BLaER1 (cell line): ENCODE data around the gene MAML1.
A peak's percentile ranks its signal among the peaks of the same experiment; 100 is the strongest.
"Not testable (repeated sequence)": the region's sequence is repeated elsewhere in the genome, so short reads cannot be mapped to it uniquely, and the experiment has no call there.

Experiments used
- H3K27ac ChIP-seq: shearing (Covaris generic); formaldehyde crosslinking; 2 replicates; pipeline ENCODE4 v1.8.1; 2022
- H3K27me3 ChIP-seq: shearing (Covaris generic); formaldehyde crosslinking; 2 replicates; pipeline ENCODE4 v1.8.1; 2022
- H3K36me3 ChIP-seq: shearing (Covaris generic); formaldehyde crosslinking; 2 replicates; pipeline ENCODE4 v1.8.1; 2022
- H3K4me1 ChIP-seq: shearing (Covaris generic); formaldehyde crosslinking; 2 replicates; pipeline ENCODE4 v1.8.1; 2022
- H3K4me2 ChIP-seq: shearing (Covaris generic); formaldehyde crosslinking; 2 replicates; pipeline ENCODE4 v1.8.1; 2022
- H3K4me3 ChIP-seq: shearing (Covaris generic); formaldehyde crosslinking; 2 replicates; pipeline ENCODE4 v1.8.1; 2022
- H3K9ac ChIP-seq: shearing (Covaris generic); formaldehyde crosslinking; 2 replicates; pipeline ENCODE4 v1.8.1; 2022
- H3K9me3 ChIP-seq: shearing (Covaris generic); formaldehyde crosslinking; 2 replicates; pipeline ENCODE4 v1.8.1; 2022
- H4K20me1 ChIP-seq: shearing (Covaris generic); formaldehyde crosslinking; 2 replicates; pipeline ENCODE4 v1.8.1; 2022
- Cebpa-rat ChIP-seq: shearing (Covaris generic); IDR thresholded peaks from 2 replicates; pipeline ENCODE4 v1.8.1; 2022

MAML1 gene, protein sequence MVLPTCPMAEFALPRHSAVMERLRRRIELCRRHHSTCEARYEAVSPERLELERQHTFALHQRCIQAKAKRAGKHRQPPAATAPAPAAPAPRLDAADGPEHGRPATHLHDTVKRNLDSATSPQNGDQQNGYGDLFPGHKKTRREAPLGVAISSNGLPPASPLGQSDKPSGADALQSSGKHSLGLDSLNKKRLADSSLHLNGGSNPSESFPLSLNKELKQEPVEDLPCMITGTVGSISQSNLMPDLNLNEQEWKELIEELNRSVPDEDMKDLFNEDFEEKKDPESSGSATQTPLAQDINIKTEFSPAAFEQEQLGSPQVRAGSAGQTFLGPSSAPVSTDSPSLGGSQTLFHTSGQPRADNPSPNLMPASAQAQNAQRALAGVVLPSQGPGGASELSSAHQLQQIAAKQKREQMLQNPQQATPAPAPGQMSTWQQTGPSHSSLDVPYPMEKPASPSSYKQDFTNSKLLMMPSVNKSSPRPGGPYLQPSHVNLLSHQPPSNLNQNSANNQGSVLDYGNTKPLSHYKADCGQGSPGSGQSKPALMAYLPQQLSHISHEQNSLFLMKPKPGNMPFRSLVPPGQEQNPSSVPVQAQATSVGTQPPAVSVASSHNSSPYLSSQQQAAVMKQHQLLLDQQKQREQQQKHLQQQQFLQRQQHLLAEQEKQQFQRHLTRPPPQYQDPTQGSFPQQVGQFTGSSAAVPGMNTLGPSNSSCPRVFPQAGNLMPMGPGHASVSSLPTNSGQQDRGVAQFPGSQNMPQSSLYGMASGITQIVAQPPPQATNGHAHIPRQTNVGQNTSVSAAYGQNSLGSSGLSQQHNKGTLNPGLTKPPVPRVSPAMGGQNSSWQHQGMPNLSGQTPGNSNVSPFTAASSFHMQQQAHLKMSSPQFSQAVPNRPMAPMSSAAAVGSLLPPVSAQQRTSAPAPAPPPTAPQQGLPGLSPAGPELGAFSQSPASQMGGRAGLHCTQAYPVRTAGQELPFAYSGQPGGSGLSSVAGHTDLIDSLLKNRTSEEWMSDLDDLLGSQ

GRCh38 chr5:179732412-179732917 lies at the start of gene MAML1:
MAML1 (plus strand) TSS chr5:179732822; CDS start chr5:179733113, 291 bp downstream.
- TF ChIP-seq Cebpa-rat = no peak
- H3K4me1 ChIP-seq = peaks cover 38% of the 10 kb centered on the region
- H4K20me1 ChIP-seq = peaks cover 46% of the 10 kb centered on the region
- peak within 1 kb of the TSS; percentile 99 for H3K9ac ChIP-seq
- peak within 1 kb of the TSS; percentile 97 for H3K4me3 ChIP-seq
- peaks cover 58% of the 10 kb centered on the region for H3K36me3 ChIP-seq
- H3K27ac ChIP-seq = peak within 1 kb of the TSS; percentile 98
- peak within 1 kb of the TSS; percentile 88 for H3K4me2 ChIP-seq
- H3K9me3 ChIP-seq = no peaks in the 10 kb centered on the region
- no peaks in the 10 kb centered on the region for H3K27me3 ChIP-seq

- not testable (repeated sequence) for H3K27me3 ChIP-seq, H3K27ac ChIP-seq, H3K4me1 ChIP-seq, H3K4me3 ChIP-seq, H3K9me3 ChIP-seq, H3K9ac ChIP-seq, H3K4me2 ChIP-seq, H4K20me1 ChIP-seq, H3K36me3 ChIP-seq
Measured at GRCh38 chr5:179689212-179689611, 43.4 kb upstream of the MAML1 start.

DNA sequence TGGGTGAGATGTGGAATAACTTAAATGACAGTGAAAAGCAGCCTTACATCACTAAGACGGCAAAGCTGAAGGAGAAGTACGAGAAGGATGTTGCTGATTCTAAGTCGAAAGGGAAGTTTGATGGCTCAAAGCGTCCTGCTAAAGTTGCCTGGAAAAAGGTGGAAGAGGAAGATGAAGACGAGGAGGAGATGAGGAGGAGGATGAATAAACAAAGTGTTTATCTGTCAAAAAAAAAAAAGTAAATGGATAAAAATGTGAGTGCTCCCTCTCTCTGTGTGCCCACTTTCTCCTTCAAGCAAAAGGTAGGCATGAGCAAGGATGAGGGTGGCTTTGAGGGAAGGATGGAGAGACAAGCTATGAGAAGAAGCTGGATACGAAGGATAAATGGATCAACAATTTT lies 38.1 kb upstream of the MAML1 start:
- Histone ChIP-seq H3K4me1 (peaks cover 15% of the 10 kb centered on the region), H4K20me1 (peaks cover 7% of the 10 kb centered on the region), H3K4me2 (no peak overlapping the region), H3K4me3 (no peak overlapping the region), H3K27me3 (no peaks in the 10 kb centered on the region), H3K36me3 (no peaks in the 10 kb centered on the region), H3K9me3 (no peaks in the 10 kb centered on the region), H3K9ac (no peak overlapping the region), H3K27ac (no peak overlapping the region)
- TF ChIP-seq Cebpa-rat = no peak

DNA sequence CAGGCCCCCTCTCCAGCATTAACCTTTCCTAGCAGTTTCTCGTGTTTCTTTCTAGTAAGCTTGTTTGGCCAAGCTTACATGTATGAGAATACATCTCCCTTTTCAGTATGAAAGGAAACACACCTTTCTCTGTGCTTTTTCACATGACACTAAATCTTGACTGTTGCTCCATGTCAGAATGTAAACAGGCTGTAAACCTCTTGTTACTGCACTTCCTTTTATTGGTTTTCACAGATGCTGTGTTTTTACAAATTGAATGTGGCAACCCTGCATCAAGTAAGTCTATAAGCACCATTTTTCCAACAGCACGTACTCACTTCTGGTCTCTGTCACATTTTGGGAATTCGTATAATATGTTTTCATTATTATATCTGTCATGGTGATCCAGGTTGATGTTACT lies 36.0 kb upstream of the MAML1 start:
- Histone ChIP-seq H3K9ac (no peak overlapping the region), H3K36me3 (peaks cover 9% of the 10 kb centered on the region; the same call in 1 of the 2 replicates), H4K20me1 (peaks cover 27% of the 10 kb centered on the region), H3K4me1 (peaks cover 30% of the 10 kb centered on the region), H3K4me2 (no peak overlapping the region), H3K27me3 (no peaks in the 10 kb centered on the region), H3K4me3 (no peak overlapping the region), H3K27ac (no peak overlapping the region), H3K9me3 (no peaks in the 10 kb centered on the region)
- no peak for TF ChIP-seq Cebpa-rat

DNA sequence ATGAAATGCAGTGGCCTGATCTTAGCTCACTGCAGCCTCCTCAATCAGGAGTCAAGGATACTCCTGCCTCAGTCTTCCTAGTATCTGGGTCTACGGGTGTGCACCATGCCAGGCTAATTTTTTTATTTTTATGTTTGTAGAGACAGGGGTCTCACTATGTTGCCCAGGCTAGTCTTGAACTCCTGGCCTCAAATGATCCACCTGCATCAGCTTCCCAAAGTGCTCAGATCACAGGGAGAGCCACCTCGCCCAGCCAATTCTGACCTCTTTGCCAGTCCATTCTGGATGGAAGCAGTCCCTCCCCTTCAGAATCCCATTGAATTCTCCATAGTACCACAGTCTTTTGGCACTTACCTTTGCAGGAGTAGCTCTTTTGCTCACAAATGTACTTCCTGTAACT lies 35.5 kb upstream of the MAML1 start:
- H3K27me3 ChIP-seq = no peaks in the 10 kb centered on the region
- no peaks in the 10 kb centered on the region for H3K9me3 ChIP-seq
- H3K27ac ChIP-seq = no peak overlapping the region; the same call in 1 of the 2 replicates
- H3K4me2 ChIP-seq = peak overlapping the region; percentile 89
- peaks cover 32% of the 10 kb centered on the region for H4K20me1 ChIP-seq
- peaks cover 14% of the 10 kb centered on the region for H3K36me3 ChIP-seq
- no peak overlapping the region for H3K4me3 ChIP-seq
- H3K4me1 ChIP-seq = peaks cover 34% of the 10 kb centered on the region
- TF ChIP-seq Cebpa-rat = no peak
- no peak overlapping the region for H3K9ac ChIP-seq

DNA sequence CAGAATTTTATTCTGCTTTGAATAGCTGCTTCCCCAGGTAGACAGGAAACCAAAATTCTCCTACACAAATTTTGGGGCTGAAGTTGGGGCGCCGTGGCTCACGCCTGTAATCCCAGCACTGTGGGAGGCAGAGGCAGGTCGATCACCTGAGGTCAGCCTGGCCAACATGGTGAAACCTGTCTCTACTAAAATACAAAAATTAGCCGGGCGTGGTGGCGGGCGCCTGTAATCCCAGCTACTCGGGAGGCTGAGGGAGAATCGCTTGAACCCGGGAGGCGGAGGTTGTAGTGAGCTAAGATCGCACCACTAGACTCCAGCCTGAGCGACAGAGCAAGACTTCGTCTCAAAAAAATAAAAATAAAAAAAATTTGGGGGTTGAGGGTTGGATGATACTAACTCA lies 35.1 kb upstream of the MAML1 start:
- Histone ChIP-seq H3K9ac (peak overlapping the region; percentile 96), H3K4me1 (peaks cover 35% of the 10 kb centered on the region), H3K4me3 (peak overlapping the region; percentile 88), H3K4me2 (peak overlapping the region; percentile 89), H3K36me3 (peaks cover 17% of the 10 kb centered on the region), H3K27ac (peak overlapping the region; percentile 96), H4K20me1 (peaks cover 36% of the 10 kb centered on the region)
- H3K9me3 ChIP-seq, H3K27me3 ChIP-seq: not testable (repeated sequence)

DNA sequence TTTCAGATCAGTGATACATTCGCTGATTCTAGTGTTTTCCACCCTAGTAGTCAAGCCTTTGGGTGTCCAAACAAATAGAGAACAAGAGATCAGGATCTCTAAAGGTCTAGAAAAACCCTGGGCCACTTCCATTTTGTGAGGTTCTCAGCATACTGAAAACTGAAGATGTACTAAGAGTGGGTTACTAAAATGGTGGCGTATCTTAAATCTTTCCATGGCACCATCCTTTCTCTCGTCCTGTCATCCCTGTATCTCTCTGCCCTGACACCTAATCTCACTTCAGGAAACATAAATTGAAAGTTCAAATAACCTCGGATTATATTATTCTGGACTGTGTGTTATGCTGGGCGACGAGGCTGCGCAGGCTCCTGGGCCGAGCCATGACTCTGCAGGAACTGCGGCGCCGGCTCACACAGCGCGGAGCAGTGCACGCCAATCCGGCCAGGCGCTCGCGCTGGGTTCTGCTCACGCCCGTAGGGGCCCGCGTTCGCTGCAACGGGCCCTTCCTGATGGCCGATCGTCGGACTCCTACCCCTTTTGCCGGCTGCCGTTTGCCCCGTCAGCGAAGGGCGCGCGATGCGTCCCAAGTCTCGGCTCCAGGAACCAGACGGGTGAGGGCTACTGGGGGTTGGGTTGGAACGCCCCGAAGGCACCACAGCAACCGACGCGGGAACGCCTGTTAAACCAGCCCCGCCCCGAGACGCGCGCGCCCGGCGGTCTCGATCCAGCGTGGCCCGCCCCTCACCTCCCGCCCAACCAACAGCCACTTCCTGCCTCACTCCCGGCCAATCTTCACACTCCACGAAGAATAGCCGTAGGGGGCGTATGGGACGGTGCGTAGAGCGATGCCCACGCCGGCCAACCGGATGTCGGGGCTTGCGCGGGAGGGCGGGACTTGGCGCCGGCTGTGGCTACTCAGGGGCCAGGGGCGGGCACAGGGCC lies 34.4 kb upstream of the MAML1 start:
- Histone ChIP-seq H3K4me1 (peaks cover 38% of the 10 kb centered on the region), H3K9ac (peak overlapping the region; percentile 100), H3K4me2 (peak overlapping the region; percentile 89), H3K27me3 (no peaks in the 10 kb centered on the region), H3K36me3 (peaks cover 24% of the 10 kb centered on the region), H3K9me3 (no peaks in the 10 kb centered on the region), H4K20me1 (peaks cover 44% of the 10 kb centered on the region), H3K27ac (peak overlapping the region; percentile 99), H3K4me3 (peak overlapping the region; percentile 88)
- TF ChIP-seq Cebpa-rat = no peak

- Histone ChIP-seq H4K20me1 (peaks cover 52% of the 10 kb centered on the region), H3K4me2 (peak within 1 kb of the TSS; percentile 89), H3K27ac (peak within 1 kb of the TSS; percentile 99), H3K9ac (peak within 1 kb of the TSS; percentile 100), H3K9me3 (no peaks in the 10 kb centered on the region), H3K4me1 (peaks cover 43% of the 10 kb centered on the region), H3K27me3 (no peaks in the 10 kb centered on the region), H3K4me3 (peak within 1 kb of the TSS; percentile 88), H3K36me3 (peaks cover 32% of the 10 kb centered on the region)
- TF ChIP-seq Cebpa-rat = no peak
Measured at GRCh38 chr5:179698935-179699615, 33.5 kb upstream of the MAML1 start, which contains the start of gene CANX. CANX (plus strand) TSS chr5:179698967; CDS start chr5:179705682, 6,715 bp downstream.
